Gastrocnemius medialis (tissue), 4 donors: ENCODE data around the gene RNF181. TPM values are rescaled to one million over a fixed set of nuclear protein-coding genes. Genes with fewer than 3 reads are reported as not detected.
A peak's percentile ranks its signal among the peaks of the same experiment; 100 is the strongest.

Experiments
- ATAC-seq, 2 donors: fragments of 150-250 bp; one replicate each; pipeline ENCODE4 v1.9.1; 2016
- DNase-seq, 2 donors: peaks; one replicate each; pipeline ENCODE4 v3.0.0-alpha.2; 2019
- H3K27ac ChIP-seq, 4 donors: fragments of 200-600 bp; sonication (generic); 1 replicate in 1 of 4; 2 replicates in 3 of 4; pipeline ENCODE4 v1.5.1; 2016 to 2018; ENCODE audit warnings: mild to moderate bottlenecking in 2 of 4, moderate library complexity in 1 of 4
- H3K27me3 ChIP-seq, 3 donors: fragments of 200-600 bp; sonication (generic) in 2 of 3; 1 replicate in 1 of 3; 2 replicates in 2 of 3; pipeline versions ENCODE4 v1.5.1 to v1.6.0; 2016 to 2019; ENCODE audit warnings: mild to moderate bottlenecking in 1 of 3, moderate library complexity in 1 of 3
- H3K36me3 ChIP-seq, 2 donors: fragments of 200-600 bp; sonication (generic) in 1 of 2; one replicate each; pipeline ENCODE4 v1.5.1; 2017 to 2018
- H3K4me1 ChIP-seq, 2 donors: fragments of 200-600 bp; sonication (generic) in 1 of 2; one replicate each; pipeline ENCODE4 v1.5.1; 2016 to 2017; ENCODE audit warnings: mild to moderate bottlenecking in 2 of 2
- H3K4me3 ChIP-seq, 4 donors: fragments of 200-600 bp; sonication (generic) in 3 of 4; 1 replicate in 1 of 4; 2 replicates in 3 of 4; pipeline ENCODE4 v1.5.1; 2016 to 2019; ENCODE audit warnings: mild to moderate bottlenecking in 2 of 4
- H3K9me3 ChIP-seq, 3 donors: fragments of 200-600 bp; sonication (generic) in 2 of 3; 1 replicate in 1 of 3; 2 replicates in 2 of 3; pipeline ENCODE4 v1.5.1; 2016 to 2019
- POLR2A ChIP-seq, 2 donors: fragments of 450-650 bp; IDR thresholded peaks; one replicate each; pipeline ENCODE4 v1.6.1; 2017; ENCODE audit warnings: antibody characterized with exemption in 2 of 2, mild to moderate bottlenecking in 2 of 2, moderate library complexity in 2 of 2
- in situ Hi-C, 4 donors: fragments of 200-750 bp; cut with MboI; loops; one replicate each; pipeline versions ENCODE4 v1.15.0 to v1.8.0; 2017; ENCODE audit warnings: low sequenced_read_pairs in 4 of 4
- intact Hi-C: fragments of 100-400 bp; cut with DNase I; formaldehyde crosslinking; loops from one replicate; pipeline ENCODE4 v1.15.1; 2023; ENCODE audit warnings: low total_unique reads
- total RNA-seq, 4 donors: library from RNA; depleted of rRNA; stranded (reverse); fragments of >200 nt; gene quantifications; one replicate each; pipeline versions ENCODE4 v1.1.0 to v1.2.3, GENCODE V29; 2016
- TF ChIP-seq, protein P1 (sequence below), 5 experiments: fragments of 450-650 bp in 3 of 5; fragments of 200-600 bp in 2 of 5; sonication (generic) in 2 of 5; IDR thresholded peaks in 4 of 5; conservative IDR thresholded peaks in 1 of 5; 1 replicate in 4 of 5; 2 replicates in 1 of 5; pipeline ENCODE4 v1.5.1; 2016 to 2019; ENCODE audit warnings: antibody characterized with exemption in 5 of 5, mild to moderate bottlenecking in 3 of 5, moderate library complexity in 3 of 5

RNF181 gene
- total RNA-seq, 4 donors from 2014 or later: 207 to 235 (median 215) TPM

DNA sequence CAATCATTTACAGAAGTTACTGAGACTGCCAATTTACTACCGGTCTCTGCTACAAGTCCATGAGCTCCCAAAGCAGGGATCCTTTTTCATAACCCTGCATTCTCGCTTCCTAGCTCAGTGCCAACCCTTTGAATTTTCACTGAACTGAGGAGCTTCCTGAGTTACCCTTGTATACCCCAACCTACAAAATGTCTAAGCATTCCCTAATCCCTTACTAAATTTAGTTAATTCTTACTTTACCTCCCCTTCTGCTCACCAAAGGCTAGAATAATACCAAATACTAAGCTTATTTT lies 47.0 kb upstream of the RNF181 start:
- Histone ChIP-seq H3K4me1 (peaks cover 25 to 37% of the 10 kb centered on the region in 2 donors), H3K27me3 (no peaks in the 10 kb centered on the region), H3K27ac (peak overlapping the region in 3 of 4 donors; percentile 1 to 99 (median 53)), H3K36me3 (peaks cover 0 to 33% of the 10 kb centered on the region in 2 donors), H3K9me3 (no peaks in the 10 kb centered on the region), H3K4me3 (no peak overlapping the region)
- no peak for TF ChIP-seq POLR2A (IDR thresholded peaks at IDR 0.05)
- TF ChIP-seq, protein P1, sequence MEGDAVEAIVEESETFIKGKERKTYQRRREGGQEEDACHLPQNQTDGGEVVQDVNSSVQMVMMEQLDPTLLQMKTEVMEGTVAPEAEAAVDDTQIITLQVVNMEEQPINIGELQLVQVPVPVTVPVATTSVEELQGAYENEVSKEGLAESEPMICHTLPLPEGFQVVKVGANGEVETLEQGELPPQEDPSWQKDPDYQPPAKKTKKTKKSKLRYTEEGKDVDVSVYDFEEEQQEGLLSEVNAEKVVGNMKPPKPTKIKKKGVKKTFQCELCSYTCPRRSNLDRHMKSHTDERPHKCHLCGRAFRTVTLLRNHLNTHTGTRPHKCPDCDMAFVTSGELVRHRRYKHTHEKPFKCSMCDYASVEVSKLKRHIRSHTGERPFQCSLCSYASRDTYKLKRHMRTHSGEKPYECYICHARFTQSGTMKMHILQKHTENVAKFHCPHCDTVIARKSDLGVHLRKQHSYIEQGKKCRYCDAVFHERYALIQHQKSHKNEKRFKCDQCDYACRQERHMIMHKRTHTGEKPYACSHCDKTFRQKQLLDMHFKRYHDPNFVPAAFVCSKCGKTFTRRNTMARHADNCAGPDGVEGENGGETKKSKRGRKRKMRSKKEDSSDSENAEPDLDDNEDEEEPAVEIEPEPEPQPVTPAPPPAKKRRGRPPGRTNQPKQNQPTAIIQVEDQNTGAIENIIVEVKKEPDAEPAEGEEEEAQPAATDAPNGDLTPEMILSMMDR (IDR thresholded peaks at IDR 0.05 in 4 of 5, conservative IDR thresholded peaks at IDR 0.05 in 1 of 5): no peak
- intact Hi-C loops: no loop called here
- in situ Hi-C loops: loop anchor here in 1 of 4 donors (5.0 kb wide), 1 partner anchor 126 kb away; no protein-coding TSS in a partner anchor
- ATAC-seq: no peak
- DNase-seq: no peak

DNA sequence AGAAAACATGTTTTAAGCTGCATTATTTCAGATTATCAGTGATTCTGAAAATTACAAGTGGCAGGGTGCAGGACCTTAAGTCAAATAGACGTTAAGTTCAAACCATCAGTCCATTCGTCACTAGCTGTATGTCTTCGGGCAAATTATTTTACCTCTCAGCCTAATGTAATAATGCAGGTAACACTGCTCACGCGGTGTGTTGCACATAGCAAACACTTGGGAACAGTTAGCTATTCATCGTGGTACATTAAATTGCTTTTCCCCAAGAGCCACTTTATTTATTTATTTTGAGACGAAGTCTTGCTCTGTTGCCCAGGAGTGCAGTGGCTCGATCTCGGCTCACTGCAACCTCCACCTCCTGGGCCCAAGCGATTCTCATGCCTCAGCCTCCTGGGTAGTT lies 46.5 kb upstream of the RNF181 start:
- Histone ChIP-seq H3K27me3 (no peaks in the 10 kb centered on the region), H3K9me3 (no peaks in the 10 kb centered on the region), H3K4me3 (no peak overlapping the region), H3K36me3 (peaks cover 0 to 31% of the 10 kb centered on the region in 2 donors), H3K27ac (peak overlapping the region in 3 of 4 donors; percentile 53 to 99 (median 60)), H3K4me1 (peaks cover 20 to 34% of the 10 kb centered on the region in 2 donors)
- in situ Hi-C loops (loop anchor here in 1 of 4 donors (5.0 kb wide), 1 partner anchor 127 kb away; no protein-coding TSS in a partner anchor), intact Hi-C loops (no loop called here)
- ATAC-seq (no peak), DNase-seq (no peak)
- TF ChIP-seq, protein P1 (IDR thresholded peaks at IDR 0.05 in 4 of 5, conservative IDR thresholded peaks at IDR 0.05 in 1 of 5): no peak
- TF ChIP-seq POLR2A (IDR thresholded peaks at IDR 0.05): no peak

DNA sequence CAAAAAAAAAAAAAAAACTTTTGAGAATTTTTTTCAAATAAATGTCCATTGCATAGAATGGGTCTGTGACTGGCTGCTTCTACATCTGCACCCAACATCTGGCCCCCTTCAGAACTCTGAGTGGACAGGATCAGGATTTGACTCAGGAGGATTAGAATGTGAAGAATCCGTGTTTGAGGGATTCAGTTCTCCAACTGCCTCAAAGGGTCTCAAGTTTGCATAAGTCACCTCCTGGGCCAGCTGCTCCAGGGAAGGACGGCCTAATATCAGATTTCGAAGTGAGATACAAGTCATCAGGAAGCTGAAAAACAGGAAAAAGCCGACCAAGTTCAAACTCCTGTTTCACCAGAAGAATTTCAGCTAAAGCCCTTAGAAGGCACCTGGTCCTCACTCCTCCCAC lies 45.7 kb upstream of the RNF181 start:
- in situ Hi-C loops (loop anchor here in 3 of 4 donors (5.0 kb wide), 1 partner anchor 128 kb away; no protein-coding TSS in a partner anchor), intact Hi-C loops (loop anchor here (2.0 kb wide), 1 partner anchor 53 kb away; the partner anchor contains the start of gene TMEM150A)
- Histone ChIP-seq H3K9me3 (no peaks in the 10 kb centered on the region), H3K4me1 (peaks cover 14 to 27% of the 10 kb centered on the region in 2 donors), H3K27ac (peak overlapping the region; percentile 53 to 99 (median 56)), H3K4me3 (no peak overlapping the region), H3K27me3 (no peaks in the 10 kb centered on the region), H3K36me3 (peaks cover 0 to 31% of the 10 kb centered on the region in 2 donors)
- TF ChIP-seq, protein P1 (IDR thresholded peaks at IDR 0.05 in 4 of 5, conservative IDR thresholded peaks at IDR 0.05 in 1 of 5): no peak
- no peak for TF ChIP-seq POLR2A (IDR thresholded peaks at IDR 0.05)
- DNase-seq: no peak
- no peak for ATAC-seq

DNA sequence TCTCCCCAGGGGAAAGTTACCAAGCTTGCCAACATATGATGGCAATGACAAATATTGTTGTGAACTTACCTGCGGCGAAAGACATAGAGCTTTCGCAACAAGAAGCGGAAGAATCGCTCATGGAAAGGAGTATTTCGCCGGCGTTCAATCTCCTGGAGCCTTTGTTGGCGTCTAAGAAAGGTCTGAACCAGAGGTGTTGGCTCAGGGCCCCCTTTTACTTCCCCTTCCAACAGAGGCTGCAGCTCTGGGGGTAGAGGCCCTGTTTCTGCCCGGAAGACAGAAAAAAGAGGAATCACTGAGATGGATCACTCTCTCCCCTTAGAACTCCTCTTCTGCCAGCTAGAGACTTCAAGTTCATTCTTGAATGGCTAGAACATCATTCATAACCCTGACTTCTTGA lies 45.1 kb upstream of the RNF181 start:
- intact Hi-C loops (loop anchor here (2.0 kb wide), 1 partner anchor 52 kb away; the partner anchor contains the start of gene TMEM150A), in situ Hi-C loops (loop anchor here in 2 of 4 donors (5.0 kb wide), 1 partner anchor 128 kb away; no protein-coding TSS in a partner anchor)
- DNase-seq (no peak), ATAC-seq (no peak)
- no peak overlapping the region for H3K4me3 ChIP-seq
- TF ChIP-seq, protein P1 (IDR thresholded peaks at IDR 0.05 in 4 of 5, conservative IDR thresholded peaks at IDR 0.05 in 1 of 5): no peak
- no peak for TF ChIP-seq POLR2A (IDR thresholded peaks at IDR 0.05)
- H3K27ac ChIP-seq: peak overlapping the region; percentile 53 to 99 (median 56)
- H3K4me1 ChIP-seq: peaks cover 11 to 21% of the 10 kb centered on the region in 2 donors
- no peaks in the 10 kb centered on the region for H3K27me3 ChIP-seq
- no peaks in the 10 kb centered on the region for H3K9me3 ChIP-seq
- peaks cover 0 to 30% of the 10 kb centered on the region in 2 donors for H3K36me3 ChIP-seq
